HepG2 (cell line): Measurements from ENCODE around the gene SYTL2. TPM values are rescaled to one million over a fixed set of nuclear protein-coding genes. Genes with fewer than 3 reads are reported as not detected.
A peak's percentile ranks its signal among the peaks of the same experiment; 100 is the strongest.

Experiments
- ATAC-seq: fragments of 200-7000 bp; cut with Tn5 transposase; 3 replicates; pipeline ENCODE4 v1.9.1; 2020; ENCODE audit warnings: mild to moderate bottlenecking, moderate library complexity
- BruUV-seq: library from RNA; stranded (reverse); fragments of 400-500 nt; replicated peaks from 2 replicates; lab custom pipeline; 2021; lab: Mats Ljungman, UMichigan
- CTCF ChIA-PET: fragments of 300-600 bp; formaldehyde crosslinking; extraction: SDS; loops from one replicate; lab custom pipeline; 2021; ENCODE audit warnings: low total read pairs, inconsistent platforms, low intra/inter-chr PET ratio; lab: Yijun Ruan, JAX
- POLR2A ChIA-PET: fragments of 350-600 bp; sonication (Branson Sonifier 250); formaldehyde crosslinking; loops from one replicate; lab custom pipeline; 2020; ENCODE audit warnings: antibody characterized with exemption, inconsistent platforms; lab: Yijun Ruan, JAX
- DNase-seq: peaks from one replicate; pipeline ENCODE4 v3.0.0-alpha.2; 2015; ENCODE audit warnings: low spot score
- FAIRE-seq: peaks from 3 replicates; lab custom pipeline; 2011; peaks lifted over from hg19 to GRCh38; lab: Jason Lieb, UNC
- H2AFZ ChIP-seq: one replicate; pipeline ENCODE4 v1.6.1; 2011; ENCODE audit warnings: low read length, inconsistent platforms
- H3K27ac ChIP-seq: fragments of 300-600 bp; 3 replicates; pipeline ENCODE4 v1.8.0; 2011; ENCODE audit warnings: mixed run types, mild to moderate bottlenecking, mixed read lengths, low read length, inconsistent platforms; ENCODE audit not compliant: insufficient read depth; ENCODE audit errors: extremely low read length
- H3K27me3 ChIP-seq, 2 experiments: fragments of 200-600 bp in 1 of 2; 2 replicates in 1 of 2; 3 replicates in 1 of 2; pipeline versions ENCODE4 v1.6.0 to v1.8.0; 2011; ENCODE audit warnings: low read length in 2 of 2, mild to moderate bottlenecking in 2 of 2, moderate library complexity in 2 of 2, inconsistent platforms in 1 of 2; ENCODE audit not compliant: insufficient read depth in 2 of 2, control insufficient read depth in 1 of 2
- H3K36me3 ChIP-seq, 2 experiments: fragments of 200-600 bp in 1 of 2; replicated peaks in 1 of 2; 2 replicates in 1 of 2; 3 replicates in 1 of 2; pipeline versions ENCODE4 v1.5.1 to v1.8.0; 2011; ENCODE audit warnings: low read length in 2 of 2, inconsistent platforms in 1 of 2; ENCODE audit not compliant: insufficient read depth in 2 of 2, control insufficient read depth in 1 of 2
- H3K4me1 ChIP-seq: 2 replicates; pipeline ENCODE4 v1.5.1; 2012; ENCODE audit warnings: low read length, inconsistent platforms; ENCODE audit not compliant: insufficient read depth
- H3K4me2 ChIP-seq: 2 replicates; pipeline ENCODE4 v1.6.0; 2011; ENCODE audit warnings: low read depth, low read length, inconsistent platforms
- H3K4me3 ChIP-seq, 3 experiments: fragments of 200-600 bp in 1 of 3; sonication (generic), shearing (Covaris generic) in 1 of 3; replicated peaks in 1 of 3; 2 replicates each; pipeline ENCODE4 v1.5.1; 2011 to 2016; ENCODE audit warnings: low read length in 3 of 3, inconsistent platforms in 2 of 3, low read depth in 2 of 3, mild to moderate bottlenecking in 2 of 3, control low read depth in 1 of 3, mixed read lengths in 1 of 3; ENCODE audit not compliant: insufficient read depth in 1 of 3
- H3K79me2 ChIP-seq: one replicate; pipeline ENCODE4 v1.6.1; 2011; ENCODE audit warnings: low read length, inconsistent platforms; ENCODE audit not compliant: insufficient read depth
- H3K9ac ChIP-seq: 2 replicates; pipeline ENCODE4 v1.6.0; 2011; ENCODE audit warnings: mild to moderate bottlenecking, low read depth, low read length, inconsistent platforms; ENCODE audit not compliant: insufficient read depth
- H3K9me3 ChIP-seq: 2 replicates; pipeline ENCODE4 v1.5.1; 2012; ENCODE audit warnings: mild to moderate bottlenecking, low read length
- H4K20me1 ChIP-seq: 2 replicates; pipeline ENCODE4 v1.6.0; 2011; ENCODE audit warnings: inconsistent platforms, mild to moderate bottlenecking, low read length, moderate library complexity; ENCODE audit not compliant: insufficient read depth
- GATAD2A ChIP-seq: IDR thresholded peaks from 2 replicates; pipeline ENCODE4 v1.6.1; 2016
- HNF1A ChIP-seq, 2 experiments: sonication (generic) in 1 of 2; formaldehyde crosslinking in 1 of 2; IDR thresholded peaks; 2 replicates each; pipeline versions ENCODE4 v1.4.0 to v1.6.1; 2016 to 2020; ENCODE audit warnings: borderline replicate concordance in 1 of 2, low read depth in 1 of 2, mild to moderate bottlenecking in 1 of 2, missing genetic modification reagents in 1 of 2
- MBNL3 ChIP-seq: fragments of 250-450 bp; sonication (Bioruptor Pico); conservative IDR thresholded peaks from 2 replicates; pipeline ENCODE4 v1.8.0; 2022; ENCODE audit warnings: mild to moderate bottlenecking, inconsistent platforms
- NRL ChIP-seq: sonication (generic); formaldehyde crosslinking; IDR thresholded peaks from 2 replicates; pipeline ENCODE4 v1.5.0; 2020; ENCODE audit warnings: missing genetic modification reagents, mild to moderate bottlenecking, moderate library complexity, borderline replicate concordance
- PATZ1 ChIP-seq: sonication (generic); formaldehyde crosslinking; IDR thresholded peaks from 2 replicates; pipeline ENCODE4 v1.4.0; 2020; ENCODE audit warnings: missing genetic modification reagents
- RBM22 ChIP-seq: fragments of 200-400 bp; formaldehyde crosslinking; optimal IDR thresholded peaks from 2 replicates; pipeline ENCODE3; 2017; ENCODE audit warnings: mild to moderate bottlenecking, low read length, moderate library complexity
- ZBTB21 ChIP-seq: sonication (generic); formaldehyde crosslinking; IDR thresholded peaks from 2 replicates; pipeline ENCODE4 v1.4.0; 2020; ENCODE audit warnings: missing genetic modification reagents
- ZEB1 ChIP-seq: IDR thresholded peaks from 2 replicates; pipeline ENCODE4 v1.6.1; 2012; ENCODE audit warnings: mild to moderate bottlenecking, low read depth, inconsistent platforms; ENCODE audit not compliant: insufficient replicate concordance
- ZNF317 ChIP-seq: sonication (generic); formaldehyde crosslinking; IDR thresholded peaks from 2 replicates; pipeline ENCODE4 v1.5.0; 2020; ENCODE audit warnings: mild to moderate bottlenecking, missing genetic modification reagents
- ZNF33A ChIP-seq: sonication (generic); formaldehyde crosslinking; IDR thresholded peaks from 2 replicates; pipeline ENCODE4 v1.5.1; 2020; ENCODE audit warnings: missing genetic modification reagents, mild to moderate bottlenecking, moderate library complexity, borderline replicate concordance
- ZNF615 ChIP-seq: sonication (generic); formaldehyde crosslinking; IDR thresholded peaks from 2 replicates; pipeline ENCODE4 v1.5.0; 2020; ENCODE audit warnings: mild to moderate bottlenecking, missing genetic modification reagents, borderline replicate concordance
- ZNF724P ChIP-seq: sonication (generic); formaldehyde crosslinking; IDR thresholded peaks from 2 replicates; pipeline ENCODE4 v1.8.0; 2022; ENCODE audit warnings: missing genetic modification reagents, borderline replicate concordance
- ZNF740 ChIP-seq: sonication (generic); formaldehyde crosslinking; IDR thresholded peaks from 2 replicates; pipeline ENCODE4 v1.4.0; 2020; ENCODE audit warnings: missing genetic modification reagents
- ZSCAN22 ChIP-seq: sonication (generic); formaldehyde crosslinking; IDR thresholded peaks from 2 replicates; pipeline ENCODE4 v1.4.0; 2020; ENCODE audit warnings: mild to moderate bottlenecking, missing genetic modification reagents
- WGBS: methylation state at CpG from one replicate; pipeline ENCODE4 v1.1.6; 2017; ENCODE audit warnings: low lambda C conversion rate; 5-methylcytosine and 5-hydroxymethylcytosine counted together
- in situ Hi-C: cut with HindIII; loops from 2 replicates; pipeline ENCODE4 v1.10.0; 2017; ENCODE audit warnings: low pct_unique_long_range_greater_than_20kb; ENCODE audit not compliant: extremely low pct_ligation_motif_present
- intact Hi-C: fragments of 100-400 bp; cut with micrococcal nuclease; formaldehyde crosslinking; loops from one replicate; pipeline ENCODE4 v1.10.0; 2022; ENCODE audit not compliant: unreplicated experiment
- polyA plus RNA-seq, 8 experiments: library from polyadenylated mRNA; depleted of rRNA in 3 of 8; stranded (reverse) in 7 of 8; unstranded in 1 of 8; fragments of >200 nt; fragmentation: Illumina TruSeq in 4 of 8; extraction: Trizol in 4 of 8; gene quantifications; 2 replicates each; pipeline versions ENCODE4 v1.2.1 to v1.2.3, GENCODE V29; 2011 to 2016; ENCODE audit warnings: low read depth in 4 of 8, missing spikeins in 1 of 8, mixed read lengths in 1 of 8; ENCODE audit not compliant: insufficient read depth in 1 of 8
- total RNA-seq, 5 experiments: library from RNA; depleted of rRNA; stranded (reverse); fragments of >200 nt; fragmentation: Illumina TruSeq; extraction: Trizol; gene quantifications; 2 replicates each; pipeline ENCODE4 v1.2.3, GENCODE V29; 2016; ENCODE audit warnings: low read depth in 1 of 5

The SYTL2 gene
- total and polyA plus RNA-seq, 2 of the 13 experiments (the other 11 are each of a cell fraction or from before 2014, with no cell fraction given) = 0.77 to 0.90 TPM

- Histone ChIP-seq H3K4me2 (peak overlapping the region; percentile 95), H2AFZ (peak overlapping the region; percentile 91), H3K4me1 (peaks cover 10% of the 10 kb centered on the region), H3K9ac (peak overlapping the region; percentile 78), H3K9me3 (no peaks in the 10 kb centered on the region), H4K20me1 (no peaks in the 10 kb centered on the region), H3K36me3 (no peaks in the 10 kb centered on the region), H3K79me2 (no peaks in the 10 kb centered on the region), H3K27ac (peak overlapping the region; percentile 72), H3K4me3 (peak overlapping the region; percentile 63 to 85 (median 73)), H3K27me3 (no peaks in the 10 kb centered on the region; a peak in 1 of 5 replicates)
- CTCF ChIA-PET = interaction anchor here (1.3 to 1.4 kb wide), 3 partner anchors 339 to 437 kb away, joined by 6 to 8 read pairs (median 7); no protein-coding TSS in a partner anchor
- FAIRE-seq (peak; percentile 58), DNase-seq (peak; percentile 84), ATAC-seq (peak; percentile 100)
- in situ Hi-C loops (loop anchor here (5.0 to 10.0 kb wide), 2 partner anchors 350 to 438 kb away; no protein-coding TSS in a partner anchor), intact Hi-C loops (loop anchor here (1.0 to 10.0 kb wide), 7 partner anchors 76 to 438 kb away; no protein-coding TSS in a partner anchor)
- no TSS peak for BruUV-seq
- POLR2A ChIA-PET = interaction anchor here (0.6 to 1.5 kb wide), 11 partner anchors 9 to 434 kb away, joined by 3 to 11 read pairs (median 4); partner anchors contain the start of genes PICALM and TMEM126B
- WGBS = 5% methylated on average over 34 of the region's 62 CpGs
- peak; percentile 69; the same call in 1 of the 2 replicates for TF ChIP-seq ZNF317
- no peak for TF ChIP-seq MBNL3
- TF ChIP-seq ZSCAN22 (CRISPR knock-in tag) = 0 out of 2 replicates have a peak, but pooled peaks have one; percentile 15
- TF ChIP-seq ZNF724P (CRISPR knock-in tag) = peak; percentile 96; the same call in 1 of the 2 replicates
- TF ChIP-seq NRL (CRISPR knock-in tag) = peak; percentile 94
- no peak for TF ChIP-seq ZEB1
- peak; percentile 67; the same call in 1 of the 2 replicates for TF ChIP-seq ZNF740
- 0 out of 2 replicates have a peak, but pooled peaks have one; percentile 45 for TF ChIP-seq ZBTB21 (CRISPR knock-in tag)
- TF ChIP-seq GATAD2A (CRISPR knock-in tag) = no peak; the same call in 1 of the 2 replicates
- no peak for TF ChIP-seq RBM22
- TF ChIP-seq HNF1A (IDR thresholded peaks at IDR 0.05; ENCODE audit: low read depth) = no peak
- TF ChIP-seq HNF1A (CRISPR knock-in tag; IDR thresholded peaks at IDR 0.05; ENCODE audit: borderline replicate concordance) = peak; percentile 76; the same call in 1 of the 2 replicates
- TF ChIP-seq ZNF615 (CRISPR knock-in tag) = no peak
- no peak; the same call in 1 of the 2 replicates for TF ChIP-seq PATZ1
- TF ChIP-seq ZNF33A (CRISPR knock-in tag) = no peak
These were observed 43.8 kb upstream of the SYTL2 start for GRCh38 chr11:85854557-85855340.
